ENCODE data around the gene CAMK2N1.
"Not testable (repeated sequence)": the region's sequence is repeated elsewhere in the genome, so short reads cannot be mapped to it uniquely, and the experiment has no call there.

The CAMK2N1 gene

GRCh38 chr1:20496725-20497383 lies 10.8 kb upstream of the CAMK2N1 start:
- not testable (repeated sequence) for DNase-seq (ENCODE audit: low read depth, low spot score)

GRCh38 chr1:20496241-20496661 lies 10.2 kb upstream of the CAMK2N1 start:
- peak; percentile 20 for DNase-seq (ENCODE audit: low read depth, low spot score)

GRCh38 chr1:20495661-20496060 lies 9.7 kb upstream of the CAMK2N1 start:
- DNase-seq (ENCODE audit: low read depth, low spot score): no peak

DNA sequence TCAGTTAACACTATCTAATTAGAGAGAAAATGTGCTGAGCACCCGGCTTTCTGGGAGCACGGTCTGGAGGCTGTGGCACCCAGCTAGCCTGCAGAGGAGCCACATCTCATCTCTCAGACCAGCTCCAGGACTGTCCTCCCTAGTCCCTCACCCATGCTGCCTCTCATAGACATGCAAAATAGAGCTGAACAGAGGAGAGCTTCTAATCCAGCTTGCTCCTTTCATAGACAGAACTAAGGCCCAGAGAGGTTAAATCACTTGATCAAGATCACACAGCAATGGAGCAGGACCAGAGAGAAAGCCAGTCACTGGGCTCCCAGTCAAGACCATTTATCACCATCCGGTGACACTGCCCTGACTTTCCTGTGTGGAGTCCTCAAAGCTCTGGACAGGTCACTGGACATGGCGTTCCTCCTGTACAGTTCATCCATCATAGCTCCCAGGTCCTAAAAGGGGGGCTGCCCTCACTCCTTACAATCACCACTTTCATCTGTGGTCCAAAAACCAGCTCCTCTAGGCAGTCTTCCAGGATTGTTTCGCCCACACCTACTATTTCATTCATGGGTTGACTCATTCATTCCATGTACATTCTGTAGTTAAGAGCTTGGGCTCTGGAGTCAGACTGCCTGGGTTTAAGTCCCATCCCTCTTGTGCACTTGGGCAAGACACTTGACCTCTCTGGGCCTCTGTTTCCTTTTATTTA lies 8.8 kb upstream of the CAMK2N1 start:
- DNase-seq (ENCODE audit: low read depth, low spot score): no peak

DNA sequence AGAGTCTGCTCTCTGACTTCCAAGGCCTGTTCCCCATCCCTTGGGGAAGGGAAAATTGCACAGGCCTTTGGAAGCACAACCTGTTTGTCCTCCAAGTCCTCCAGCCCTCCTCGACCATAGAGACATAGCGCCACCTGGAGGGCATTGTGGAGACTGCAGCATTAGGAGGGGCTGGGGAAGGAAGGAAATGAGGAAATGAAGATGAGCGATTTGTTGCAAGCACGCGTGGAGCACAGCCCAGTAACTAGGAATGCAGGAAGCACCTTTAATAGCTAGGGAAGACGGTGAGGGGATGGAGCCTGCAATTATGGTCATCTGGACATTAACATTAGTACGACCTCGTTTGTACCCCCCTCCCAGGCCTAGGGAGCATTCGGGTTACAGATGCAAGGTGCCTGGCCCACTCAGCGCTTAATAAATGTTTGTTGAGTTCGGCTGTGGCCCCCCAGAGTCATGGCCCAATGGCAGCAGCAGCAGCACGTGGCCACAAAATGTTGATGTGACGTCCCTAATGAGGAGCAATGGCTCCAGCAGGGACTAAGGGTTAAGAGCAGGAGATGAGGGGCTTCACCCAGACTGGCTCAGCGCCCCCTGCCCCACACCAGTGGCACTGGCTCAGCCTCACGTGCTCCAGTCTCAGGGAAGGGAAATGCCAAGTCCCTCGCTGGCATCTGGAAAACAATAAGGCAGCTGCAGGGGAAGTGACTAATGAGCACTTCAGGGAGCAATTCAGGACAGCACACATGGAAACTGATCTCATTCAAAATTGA lies 8.0 kb upstream of the CAMK2N1 start:
- peak; percentile 67 for DNase-seq (ENCODE audit: low read depth, low spot score)

GRCh38 chr1:20493309-20493708 lies 7.3 kb upstream of the CAMK2N1 start:
- DNase-seq (ENCODE audit: low read depth, low spot score): no peak

DNA sequence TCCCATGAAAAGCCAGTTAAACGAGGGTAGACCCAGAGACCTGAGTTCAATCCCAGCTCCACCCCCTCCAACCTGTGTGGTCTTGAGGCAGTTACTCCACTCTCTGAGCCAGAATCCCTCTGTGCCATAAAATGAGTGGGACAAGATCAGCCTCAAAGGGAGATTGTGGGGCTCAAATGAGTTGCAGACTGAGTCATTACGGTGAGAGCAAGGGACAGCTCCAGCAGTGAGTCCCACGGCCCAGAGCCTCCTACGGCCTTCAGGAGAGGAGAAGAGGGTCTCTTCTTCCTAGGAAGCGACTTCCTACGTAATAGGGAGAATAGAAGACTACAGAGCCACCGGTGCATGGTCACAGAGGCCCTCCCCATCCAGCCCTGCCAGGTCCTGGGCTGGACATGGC lies 6.7 kb upstream of the CAMK2N1 start:
- no peak for DNase-seq (ENCODE audit: low read depth, low spot score)

GRCh38 chr1:20491866-20492265 lies 5.9 kb upstream of the CAMK2N1 start:
- no peak for DNase-seq (ENCODE audit: low read depth, low spot score)

GRCh38 chr1:20491178-20491577 lies 5.2 kb upstream of the CAMK2N1 start:
- DNase-seq (ENCODE audit: low read depth, low spot score): no peak

GRCh38 chr1:20487236-20487590 lies 1.2 kb upstream of the CAMK2N1 start:
- DNase-seq (ENCODE audit: low read depth, low spot score): no peak

GRCh38 chr1:20486457-20487235 lies 636 bp upstream of the CAMK2N1 start:
- no peak for DNase-seq (ENCODE audit: low read depth, low spot score)

- no peak for DNase-seq (ENCODE audit: low read depth, low spot score)
Measured at GRCh38 chr1:20484519-20485462, 1.2 kb downstream of the CAMK2N1 start.

DNA sequence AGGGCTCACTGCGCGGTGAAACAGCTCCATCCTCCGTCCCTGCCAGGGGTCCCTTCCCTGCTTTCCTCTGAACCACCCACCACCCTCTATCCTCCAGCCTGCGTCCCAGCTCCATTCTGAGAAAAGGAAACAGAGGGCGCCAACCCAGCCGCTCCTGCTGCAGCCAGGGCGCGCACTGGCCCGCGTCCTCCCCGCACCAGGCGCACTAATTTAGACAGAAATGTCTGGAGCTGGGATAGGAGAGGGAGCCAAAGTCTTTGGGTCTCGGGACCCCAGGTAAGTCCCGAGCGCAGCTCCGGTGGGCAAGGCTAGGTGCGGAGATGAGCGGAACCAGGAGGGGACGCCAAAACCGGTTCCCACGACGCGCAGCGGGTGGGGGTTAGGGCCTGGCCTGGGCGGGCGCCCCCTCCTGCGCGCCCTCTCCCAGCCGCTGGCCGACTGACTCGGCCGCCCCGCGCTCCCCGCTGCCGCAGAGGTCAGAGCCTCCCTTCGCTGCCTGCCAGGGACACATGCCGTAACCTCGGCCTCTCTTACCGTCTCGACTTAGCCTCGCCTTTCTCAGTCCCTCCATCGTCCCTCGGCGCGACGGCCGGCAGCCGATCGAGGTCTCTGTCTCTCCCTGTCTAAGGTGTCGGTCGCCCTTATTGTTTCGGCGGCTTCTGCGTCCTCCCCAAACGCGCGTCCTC lies 2.0 kb downstream of the CAMK2N1 start:
- DNase-seq (ENCODE audit: low read depth, low spot score): no peak

- no peak for DNase-seq (ENCODE audit: low read depth, low spot score)
Measured at GRCh38 chr1:20483098-20483832, 2.7 kb downstream of the CAMK2N1 start.

DNA sequence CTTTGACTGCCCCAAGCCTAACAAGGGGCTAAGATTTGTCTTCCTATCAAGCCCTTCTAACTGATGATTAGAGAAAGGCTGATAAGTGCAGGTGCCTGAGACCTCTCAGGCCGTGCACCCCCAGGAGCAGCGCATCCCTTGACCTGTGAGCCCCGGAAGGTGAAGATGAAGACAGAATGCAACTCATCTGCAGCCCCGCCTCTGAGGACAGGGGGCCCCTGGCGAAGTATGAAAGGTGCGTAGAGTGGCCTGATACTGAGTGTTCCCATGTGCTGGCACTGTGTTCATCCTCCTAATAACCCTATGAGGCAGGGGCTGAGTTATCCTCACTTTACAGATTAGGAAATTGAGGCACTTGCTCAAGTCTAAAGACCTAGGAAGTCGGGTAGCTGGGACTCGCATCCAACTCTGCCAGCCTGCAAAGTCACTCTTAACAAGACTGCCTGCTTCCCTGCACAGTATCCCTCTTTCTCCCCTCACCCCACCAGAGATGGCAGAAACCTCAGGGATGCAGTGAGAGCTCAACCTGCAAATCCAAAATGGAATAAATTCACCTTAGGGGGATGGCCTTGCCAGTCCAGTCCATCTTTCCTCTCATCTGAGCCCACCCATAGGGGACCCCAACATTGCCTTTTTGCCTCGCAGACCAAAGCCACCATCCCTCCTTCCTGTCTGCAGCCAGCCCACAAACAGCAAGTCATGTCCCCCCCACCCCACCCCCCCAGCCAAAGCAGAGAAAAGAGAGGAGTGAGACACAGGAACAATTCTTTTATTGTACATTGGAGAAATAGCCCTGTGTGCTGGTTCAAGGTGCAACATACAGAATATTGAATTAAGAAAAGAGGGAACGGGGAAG lies 4.1 kb downstream of the CAMK2N1 start:
- no peak for DNase-seq (ENCODE audit: low read depth, low spot score)

- DNase-seq (ENCODE audit: low read depth, low spot score): no peak
Measured at GRCh38 chr1:20480951-20481617, 4.9 kb downstream of the CAMK2N1 start.

DNA sequence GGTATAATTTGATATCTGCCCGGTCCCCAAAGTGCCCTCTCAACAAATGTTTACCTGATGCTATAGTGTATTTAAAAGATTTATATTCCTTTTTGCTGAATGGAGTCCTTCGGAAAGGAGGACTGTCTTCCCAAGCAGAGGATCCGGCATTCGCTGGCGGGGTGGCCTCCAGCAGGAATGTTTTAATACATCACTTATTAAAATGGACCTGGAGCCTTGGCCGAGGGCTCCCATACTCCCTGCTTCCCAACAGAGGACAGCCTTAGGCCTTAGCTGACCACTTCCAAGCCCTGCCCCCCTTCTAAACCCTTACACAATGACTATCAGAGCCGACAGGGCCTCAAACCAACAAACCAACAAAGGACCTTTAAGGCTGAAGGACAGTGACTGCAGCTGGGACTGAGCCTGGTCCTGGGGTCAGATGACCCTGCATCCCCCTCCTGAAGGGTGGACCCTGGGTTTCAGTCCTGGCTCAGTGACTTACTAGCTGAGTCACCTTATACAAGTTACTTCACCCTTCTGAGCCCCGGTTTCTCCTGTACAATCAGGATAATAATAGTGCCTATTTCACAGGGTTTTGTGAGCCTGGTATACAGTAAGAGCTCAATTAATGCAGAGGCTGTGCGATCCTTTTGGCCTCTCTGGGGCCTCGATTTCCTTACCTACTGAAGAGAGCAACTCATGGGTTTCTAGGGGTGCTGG lies 5.6 kb downstream of the CAMK2N1 start:
- DNase-seq (ENCODE audit: low read depth, low spot score): no peak
